Measurements from ENCODE around the gene A1CF. TPM values are rescaled to one million over a fixed set of nuclear protein-coding genes. Genes with fewer than 3 reads are reported as not detected.

A1CF gene
- total RNA-seq, 3 donors from 2014 or later (not counting 1 experiment from before 2014, with no cell fraction given), result not detected

- intact Hi-C loops (cut with micrococcal nuclease), result no loop called here
- H3K4me1 Mint-ChIP-seq, result no peaks in the 10 kb centered on the region
- H3K27ac Mint-ChIP-seq, result no peak overlapping the region
- H3K27me3 Mint-ChIP-seq (ENCODE audit: low read depth in 2 of 2), result peaks cover 7 to 8% of the 10 kb centered on the region in 2 donors
- H3K27me3 ChIP-seq (ENCODE audit: control insufficient read depth, insufficient read depth, low read length), result peaks cover 4% of the 10 kb centered on the region
- no peaks in the 10 kb centered on the region for H3K4me1 ChIP-seq (ENCODE audit: control insufficient read depth, insufficient read depth, low read length)
- H3K36me3 Mint-ChIP-seq, result no peaks in the 10 kb centered on the region
- no peak overlapping the region for H3K27ac ChIP-seq (ENCODE audit: low read length)
- no peaks in the 10 kb centered on the region for H3K36me3 ChIP-seq (ENCODE audit: control insufficient read depth, insufficient read depth, low read length)
- no peak overlapping the region for H3K4me3 ChIP-seq (ENCODE audit: low read length)
- TF ChIP-seq CTCF (IDR thresholded peaks at IDR 0.05), result no peak
- no peak overlapping the region for H3K4me3 Mint-ChIP-seq
- no peaks in the 10 kb centered on the region for H3K9me3 Mint-ChIP-seq
- ATAC-seq (no peak), DNase-seq (no peak)
- no peaks in the 10 kb centered on the region for H3K9me3 ChIP-seq (ENCODE audit: control insufficient read depth, insufficient read depth, low read length)
These were observed 11.3 kb upstream of the A1CF start for GRCh38 chr10:50896721-50897120.

GRCh38 chr10:50894312-50894711 lies 8.9 kb upstream of the A1CF start:
- no peak overlapping the region for H3K27ac Mint-ChIP-seq
- Histone ChIP-seq H3K27me3 (ENCODE audit: control insufficient read depth, insufficient read depth, low read length) (peaks cover 4% of the 10 kb centered on the region), H3K36me3 (ENCODE audit: control insufficient read depth, insufficient read depth, low read length) (no peaks in the 10 kb centered on the region), H3K9me3 (ENCODE audit: control insufficient read depth, insufficient read depth, low read length) (no peaks in the 10 kb centered on the region), H3K4me3 (ENCODE audit: low read length) (no peak overlapping the region), H3K27ac (ENCODE audit: low read length) (no peak overlapping the region), H3K4me1 (ENCODE audit: control insufficient read depth, insufficient read depth, low read length) (no peaks in the 10 kb centered on the region)
- H3K4me1 Mint-ChIP-seq, result no peaks in the 10 kb centered on the region
- no peaks in the 10 kb centered on the region for H3K36me3 Mint-ChIP-seq
- intact Hi-C loops (cut with micrococcal nuclease), result no loop called here
- no peak overlapping the region for H3K4me3 Mint-ChIP-seq
- ATAC-seq (no peak), DNase-seq (no peak)
- TF ChIP-seq CTCF (IDR thresholded peaks at IDR 0.05), result no peak
- H3K9me3 Mint-ChIP-seq, result no peaks in the 10 kb centered on the region
- peaks cover 10 to 13% of the 10 kb centered on the region in 2 donors for H3K27me3 Mint-ChIP-seq (ENCODE audit: low read depth in 2 of 2)

GRCh38 chr10:50892467-50892866 lies 7.0 kb upstream of the A1CF start:
- Histone ChIP-seq H3K27ac (ENCODE audit: low read length) (no peak overlapping the region), H3K4me1 (ENCODE audit: control insufficient read depth, insufficient read depth, low read length) (no peaks in the 10 kb centered on the region), H3K27me3 (ENCODE audit: control insufficient read depth, insufficient read depth, low read length) (no peaks in the 10 kb centered on the region), H3K36me3 (ENCODE audit: control insufficient read depth, insufficient read depth, low read length) (no peaks in the 10 kb centered on the region), H3K9me3 (ENCODE audit: control insufficient read depth, insufficient read depth, low read length) (no peaks in the 10 kb centered on the region), H3K4me3 (ENCODE audit: low read length) (no peak overlapping the region)
- Mint-ChIP-seq H3K36me3 (no peaks in the 10 kb centered on the region), H3K27me3 (ENCODE audit: low read depth in 2 of 2) (peaks cover 15 to 16% of the 10 kb centered on the region in 2 donors), H3K9me3 (no peaks in the 10 kb centered on the region), H3K4me3 (no peak overlapping the region), H3K27ac (no peak overlapping the region), H3K4me1 (no peaks in the 10 kb centered on the region)
- no CpG with 5 or more reads among the region's 2 CpGs for WGBS (ENCODE audit: insufficient coverage)
- intact Hi-C loops (cut with micrococcal nuclease), result no loop called here
- DNase-seq (no peak), ATAC-seq (no peak)
- TF ChIP-seq CTCF (IDR thresholded peaks at IDR 0.05), result no peak

GRCh38 chr10:50884302-50884701 lies 1.1 kb downstream of the A1CF start:
- no peaks in the 10 kb centered on the region for H3K36me3 Mint-ChIP-seq
- Histone ChIP-seq H3K4me1 (ENCODE audit: control insufficient read depth, insufficient read depth, low read length) (no peaks in the 10 kb centered on the region), H3K36me3 (ENCODE audit: control insufficient read depth, insufficient read depth, low read length) (no peaks in the 10 kb centered on the region), H3K27ac (ENCODE audit: low read length) (no peak overlapping the region), H3K27me3 (ENCODE audit: control insufficient read depth, insufficient read depth, low read length) (no peaks in the 10 kb centered on the region), H3K4me3 (ENCODE audit: low read length) (no peak overlapping the region), H3K9me3 (ENCODE audit: control insufficient read depth, insufficient read depth, low read length) (no peaks in the 10 kb centered on the region)
- TF ChIP-seq CTCF (IDR thresholded peaks at IDR 0.05), result no peak
- no peak overlapping the region for H3K4me3 Mint-ChIP-seq
- no peak overlapping the region for H3K27ac Mint-ChIP-seq
- ATAC-seq (no peak), DNase-seq (no peak)
- H3K9me3 Mint-ChIP-seq, result no peaks in the 10 kb centered on the region
- H3K4me1 Mint-ChIP-seq, result no peaks in the 10 kb centered on the region
- 55% methylated on average over 2 of the region's 3 CpGs for WGBS (ENCODE audit: insufficient coverage)
- peaks cover 6 to 24% of the 10 kb centered on the region in 2 donors for H3K27me3 Mint-ChIP-seq (ENCODE audit: low read depth in 2 of 2)
- intact Hi-C loops (cut with micrococcal nuclease), result no loop called here

All from natural killer cell (primary cell).